ENCODE measurements around the gene IQSEC1.

Gene IQSEC1

GRCh38 chr3:12995389-12996180 is 77.6 kb downstream of the IQSEC1 start:
- no peak for DNase-seq

GRCh38 chr3:12994607-12995388 is 78.4 kb downstream of the IQSEC1 start:
- peak; percentile 72 for DNase-seq

- DNase-seq: no peak
Measured at GRCh38 chr3:12994357-12994606, 78.9 kb downstream of the IQSEC1 start.

- DNase-seq: no peak
Measured at GRCh38 chr3:12993517-12994356, 79.5 kb downstream of the IQSEC1 start.

DNA sequence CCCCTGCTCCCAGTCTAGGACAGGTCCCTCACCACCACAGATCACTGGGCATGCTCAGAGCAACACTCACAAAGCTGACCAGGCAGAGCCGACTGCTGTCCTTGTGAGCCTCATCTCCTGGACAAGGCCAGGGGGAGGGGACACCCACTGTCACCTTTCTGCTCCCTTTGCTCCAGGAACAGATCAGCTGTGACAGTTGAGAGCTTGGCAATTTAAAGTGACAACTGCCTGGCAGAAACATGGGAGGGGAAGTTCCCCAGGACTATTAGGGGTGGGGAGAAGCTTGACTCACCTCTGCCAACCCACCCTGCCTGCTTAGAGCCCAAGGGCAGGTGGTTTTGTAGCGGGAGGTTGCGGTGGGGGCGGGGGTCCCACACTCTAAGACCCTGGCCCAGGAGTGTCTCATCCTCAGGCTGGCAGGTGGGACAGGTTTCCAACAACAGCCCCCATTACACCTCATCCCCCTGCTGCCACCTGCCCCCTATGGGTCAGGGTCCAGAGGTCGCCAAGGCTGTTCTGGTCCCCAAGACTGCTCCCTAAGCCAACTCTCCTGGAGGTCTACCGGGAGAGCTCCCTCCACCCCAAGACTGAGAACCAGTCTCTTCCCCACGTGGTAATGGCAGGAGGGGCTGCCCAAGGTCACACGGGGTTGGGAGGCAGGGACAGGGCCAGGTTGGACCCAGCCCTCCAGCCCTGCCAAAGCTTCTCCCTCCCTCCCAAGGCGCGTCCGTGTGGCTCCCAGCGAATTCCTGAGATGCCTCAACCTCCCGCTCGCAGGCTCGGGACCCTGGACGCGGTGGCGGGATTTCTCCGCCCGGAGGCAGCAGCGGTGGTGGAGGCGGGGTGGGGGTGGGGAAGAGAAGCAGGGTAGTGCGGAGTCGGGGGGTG is 80.4 kb downstream of the IQSEC1 start:
- no peak for DNase-seq

- no peak for DNase-seq
Measured at GRCh38 chr3:12991861-12992281, 81.4 kb downstream of the IQSEC1 start.

DNA sequence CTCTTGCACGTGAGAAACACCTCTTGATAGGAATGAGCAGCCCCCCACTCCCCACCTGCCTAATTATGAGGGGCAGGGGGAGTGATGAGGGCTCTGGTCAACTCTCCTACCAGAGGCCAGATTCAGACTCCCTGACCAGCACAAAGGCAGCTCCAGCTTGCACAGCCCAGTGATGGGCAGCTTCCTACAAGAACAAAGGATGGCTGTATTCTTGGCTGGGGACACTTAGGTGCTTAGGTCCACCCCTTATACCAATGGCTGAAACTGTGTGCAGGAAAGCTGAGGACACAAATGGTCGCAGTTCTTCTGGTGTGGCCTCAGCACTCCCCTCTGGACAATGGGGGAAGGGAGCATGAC is 81.8 kb downstream of the IQSEC1 start:
- DNase-seq: no peak

- no peak for DNase-seq
Measured at GRCh38 chr3:12990781-12991480, 82.3 kb downstream of the IQSEC1 start.

GRCh38 chr3:12990306-12990705 is 82.9 kb downstream of the IQSEC1 start:
- no peak for DNase-seq

GRCh38 chr3:12988728-12989454 is 84.3 kb downstream of the IQSEC1 start:
- no peak for DNase-seq

- DNase-seq: no peak
Measured at GRCh38 chr3:12987602-12988001, 85.6 kb downstream of the IQSEC1 start.

- no peak for DNase-seq
Measured at GRCh38 chr3:12986986-12987385, 86.2 kb downstream of the IQSEC1 start.

DNA sequence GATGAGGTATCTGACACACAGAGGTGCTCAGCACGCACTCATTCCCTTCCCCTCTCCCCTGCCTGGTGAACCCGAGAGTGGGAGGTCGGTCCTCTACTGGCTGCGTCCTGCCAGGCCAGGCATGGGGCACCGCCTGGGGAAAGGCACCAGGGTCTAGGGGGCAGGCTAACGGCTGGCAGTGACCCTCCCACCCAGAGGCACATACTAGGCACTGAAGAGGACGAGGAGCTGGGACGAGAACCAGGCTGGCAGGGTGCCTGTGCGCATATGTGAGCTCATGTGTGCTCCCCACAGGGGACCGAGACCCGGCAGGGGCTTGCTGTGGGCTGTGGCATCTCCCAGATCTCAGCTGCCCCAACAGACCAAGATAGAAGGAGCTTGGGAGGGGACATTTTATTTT is 86.7 kb downstream of the IQSEC1 start:
- DNase-seq: no peak

DNA sequence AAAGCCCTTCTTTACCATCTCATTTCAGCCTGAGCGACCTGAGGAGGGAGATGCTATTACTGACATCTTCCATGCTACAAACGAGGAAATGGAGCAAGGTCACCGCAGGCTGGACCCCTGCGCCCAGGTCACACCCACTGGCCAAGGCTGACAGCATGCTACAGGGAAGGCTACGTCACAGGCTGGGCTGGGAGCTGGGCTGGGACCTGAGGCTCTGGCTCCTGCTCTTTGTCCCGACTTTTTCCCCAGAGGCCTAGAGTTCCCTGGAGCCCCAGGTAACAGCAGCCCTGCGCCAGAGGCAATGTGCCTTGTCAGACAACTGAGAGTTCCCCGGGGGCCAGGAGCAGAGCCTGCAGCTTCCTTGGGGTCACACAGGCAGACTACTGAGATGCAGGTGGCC is 87.2 kb downstream of the IQSEC1 start:
- DNase-seq: no peak

DNA sequence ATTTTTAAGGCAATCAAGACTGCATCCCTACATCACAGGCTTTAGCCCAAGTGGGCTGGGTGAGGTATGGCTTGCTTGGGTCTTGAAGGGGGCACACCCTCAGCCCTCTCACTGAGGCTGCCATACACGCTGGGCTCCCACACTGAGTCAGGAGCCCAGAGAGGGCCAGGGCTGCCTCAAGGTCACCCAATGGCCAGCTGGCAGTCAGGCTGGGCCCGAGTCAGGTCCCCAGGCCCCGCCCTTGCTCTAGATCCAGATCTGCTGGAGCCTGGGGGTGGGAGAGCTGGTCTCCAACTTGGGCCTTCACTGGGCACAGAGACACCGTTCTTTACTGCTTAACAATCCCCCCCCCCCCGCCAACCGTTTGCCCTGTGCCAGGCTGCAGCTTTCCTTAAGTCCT is 88.1 kb downstream of the IQSEC1 start:
- no peak for DNase-seq

DNA sequence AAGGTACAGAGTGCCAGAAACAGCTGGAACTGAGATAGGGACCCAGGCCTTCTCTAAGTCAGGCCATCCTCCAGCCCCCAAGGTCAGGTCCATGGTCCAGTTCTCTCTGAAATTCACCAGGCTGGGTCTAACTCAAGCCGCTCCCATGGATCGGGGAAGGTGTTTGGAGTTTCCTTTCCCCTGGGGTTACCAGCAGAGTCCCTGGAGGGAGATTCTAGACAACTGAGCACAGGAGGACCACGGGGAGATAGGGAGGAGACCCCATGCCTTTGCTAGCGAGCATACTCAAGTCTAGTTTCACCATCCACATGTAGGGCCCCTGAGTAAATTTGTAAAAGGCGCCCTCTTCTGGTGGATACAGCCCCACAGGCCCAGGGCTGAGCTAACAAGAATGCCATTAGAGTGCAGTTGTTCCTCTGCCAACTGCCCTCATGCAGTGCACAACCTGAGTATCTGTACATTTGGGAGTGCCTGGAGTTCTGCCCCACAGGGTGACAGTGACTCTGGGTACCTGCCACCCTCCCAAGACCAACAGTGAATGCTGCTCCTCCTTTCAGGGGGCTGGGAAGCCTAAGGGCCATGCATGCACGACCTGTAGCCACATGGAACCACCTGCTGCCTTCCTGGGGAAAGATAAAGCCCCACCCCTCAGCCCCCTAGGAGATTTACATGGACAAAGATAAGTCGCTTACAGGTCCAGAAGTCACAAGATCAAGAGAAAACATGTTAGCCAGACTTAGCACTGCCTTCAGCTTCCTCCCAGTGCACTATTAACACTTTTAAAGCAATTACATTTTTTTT is 89.0 kb downstream of the IQSEC1 start:
- peak; percentile 46 for DNase-seq

- no peak for DNase-seq
Measured at GRCh38 chr3:12983319-12983718, 89.9 kb downstream of the IQSEC1 start.

DNA sequence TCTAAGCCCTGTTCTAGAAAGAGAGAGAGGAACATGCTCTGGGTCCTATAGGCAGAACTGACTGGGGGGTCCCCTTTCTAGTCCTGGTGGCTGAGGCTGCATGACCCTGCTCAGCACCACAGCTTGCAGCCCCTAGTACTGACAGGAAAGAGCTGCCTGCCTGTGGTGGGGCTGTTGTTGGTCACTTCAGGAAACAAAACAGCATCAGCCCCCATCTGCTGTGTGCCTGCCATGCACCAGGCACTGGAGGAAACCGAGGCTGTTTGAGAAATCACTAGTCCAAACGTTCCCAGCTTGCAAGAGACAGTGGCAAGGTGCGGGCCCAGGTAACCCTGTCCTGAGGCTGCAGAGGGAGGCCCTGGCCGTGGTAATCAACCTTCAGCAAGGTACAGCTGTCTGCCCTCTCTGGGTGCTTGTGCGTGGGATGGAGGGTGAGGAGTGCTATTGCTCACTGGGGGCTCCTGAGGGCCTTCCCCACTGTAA is 90.6 kb downstream of the IQSEC1 start:
- DNase-seq: no peak

- DNase-seq: no peak
Measured at GRCh38 chr3:12981306-12982275, 91.6 kb downstream of the IQSEC1 start.

Measured in NCI-H774 (cell line).